ENCODE results near the gene RNF187. TPM values are rescaled to one million over a fixed set of nuclear protein-coding genes. Genes with fewer than 3 reads are reported as not detected.

RNF187 gene
- polyA plus RNA-seq (2011; rRNA removed) = 90.2 and 106 TPM in 2 replicates
- 51.0 and 74.6 TPM in 2 replicates for polyA minus RNA-seq (2011; rRNA and poly(A)+ RNA removed)

DNA sequence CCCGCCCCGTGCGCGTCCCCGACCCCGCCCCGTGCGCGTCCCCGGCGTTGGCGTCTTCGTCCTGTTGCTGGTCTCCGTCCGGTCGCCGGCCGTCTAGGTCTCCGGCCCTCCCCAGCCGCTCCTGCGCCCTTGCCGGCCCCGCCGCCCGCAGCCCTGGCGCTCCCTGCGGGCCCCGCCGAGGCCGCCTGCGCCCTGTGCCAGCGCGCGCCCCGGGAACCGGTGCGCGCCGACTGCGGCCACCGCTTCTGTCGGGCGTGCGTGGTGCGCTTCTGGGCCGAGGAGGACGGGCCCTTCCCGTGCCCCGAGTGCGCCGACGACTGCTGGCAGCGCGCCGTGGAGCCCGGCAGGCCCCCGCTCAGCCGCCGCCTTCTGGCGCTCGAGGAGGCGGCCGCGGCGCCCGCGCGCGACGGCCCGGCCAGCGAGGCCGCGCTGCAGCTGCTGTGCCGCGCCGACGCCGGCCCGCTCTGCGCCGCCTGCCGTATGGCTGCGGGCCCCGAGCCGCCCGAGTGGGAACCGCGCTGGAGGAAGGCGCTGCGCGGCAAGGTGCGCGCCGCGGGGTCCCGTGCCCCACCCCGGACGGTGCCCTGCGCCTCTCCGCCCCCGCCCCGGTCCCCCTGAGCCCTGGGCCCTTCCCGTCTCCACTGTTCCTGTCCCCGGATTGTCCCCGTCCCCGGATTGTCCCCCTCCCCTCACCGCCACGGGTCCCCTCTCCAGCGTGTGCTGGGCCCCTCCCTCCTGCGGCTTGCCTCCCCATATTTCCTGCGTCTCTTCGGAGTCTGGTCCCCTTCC, at the start of gene RNF187:
RNF187 (plus strand) TSS at position 47 of the 789 bp plus-strand sequence.
- DNase-seq (ENCODE audit: low read depth) = no peak
- TF ChIP-seq, protein P1, sequence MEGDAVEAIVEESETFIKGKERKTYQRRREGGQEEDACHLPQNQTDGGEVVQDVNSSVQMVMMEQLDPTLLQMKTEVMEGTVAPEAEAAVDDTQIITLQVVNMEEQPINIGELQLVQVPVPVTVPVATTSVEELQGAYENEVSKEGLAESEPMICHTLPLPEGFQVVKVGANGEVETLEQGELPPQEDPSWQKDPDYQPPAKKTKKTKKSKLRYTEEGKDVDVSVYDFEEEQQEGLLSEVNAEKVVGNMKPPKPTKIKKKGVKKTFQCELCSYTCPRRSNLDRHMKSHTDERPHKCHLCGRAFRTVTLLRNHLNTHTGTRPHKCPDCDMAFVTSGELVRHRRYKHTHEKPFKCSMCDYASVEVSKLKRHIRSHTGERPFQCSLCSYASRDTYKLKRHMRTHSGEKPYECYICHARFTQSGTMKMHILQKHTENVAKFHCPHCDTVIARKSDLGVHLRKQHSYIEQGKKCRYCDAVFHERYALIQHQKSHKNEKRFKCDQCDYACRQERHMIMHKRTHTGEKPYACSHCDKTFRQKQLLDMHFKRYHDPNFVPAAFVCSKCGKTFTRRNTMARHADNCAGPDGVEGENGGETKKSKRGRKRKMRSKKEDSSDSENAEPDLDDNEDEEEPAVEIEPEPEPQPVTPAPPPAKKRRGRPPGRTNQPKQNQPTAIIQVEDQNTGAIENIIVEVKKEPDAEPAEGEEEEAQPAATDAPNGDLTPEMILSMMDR (IDR thresholded peaks at IDR 0.05; ENCODE audit: insufficient read depth, low read depth, low read length) = no peak
- H3K27me3 ChIP-seq (ENCODE audit: control insufficient read depth, insufficient read depth, low read length) = no peaks in the 10 kb centered on the region
- H3K36me3 ChIP-seq (ENCODE audit: control insufficient read depth, insufficient read depth, low read length) = peaks cover 11% of the 10 kb centered on the region
- POLR2A ChIA-PET = no interaction called here
- peak within 1 kb of the TSS; percentile 68 for H3K4me3 ChIP-seq (ENCODE audit: low read depth, low read length)
- CTCF ChIA-PET = interaction anchor here (0.5 to 1.4 kb wide), 2 partner anchors 12 to 28 kb away, joined by 3 to 4 read pairs; no protein-coding TSS in a partner anchor

DNA sequence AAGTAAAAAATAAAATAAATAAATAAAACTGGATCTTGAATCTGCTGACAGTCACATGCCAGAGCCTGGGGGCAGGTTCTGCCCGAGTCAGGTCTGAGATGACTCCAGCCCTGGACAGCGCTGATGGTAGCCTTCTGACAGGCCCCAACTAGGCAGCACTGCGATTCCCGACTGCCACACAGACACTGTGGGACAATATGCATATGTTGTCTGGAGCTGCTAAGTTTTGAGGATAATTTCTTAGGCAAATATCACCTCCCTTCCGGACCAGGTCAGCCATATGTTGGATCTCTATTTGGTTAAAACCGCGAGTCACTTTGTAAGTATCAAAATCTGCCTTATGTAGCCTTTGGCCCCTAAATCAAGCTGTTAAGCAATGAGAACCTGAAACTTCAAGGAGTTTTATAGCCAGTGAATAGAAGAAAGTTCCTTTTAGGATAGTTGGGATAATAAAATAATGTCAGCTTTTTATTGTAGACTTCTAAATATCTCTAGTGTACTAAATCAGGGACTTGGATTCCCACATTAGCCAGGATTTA, 49.7 kb upstream of the RNF187 start:
- TF ChIP-seq, protein P1 (IDR thresholded peaks at IDR 0.05; ENCODE audit: insufficient read depth, low read depth, low read length) = no peak
- no peaks in the 10 kb centered on the region for H3K36me3 ChIP-seq (ENCODE audit: control insufficient read depth, insufficient read depth, low read length)
- no peak for DNase-seq (ENCODE audit: low read depth)
- no peak overlapping the region for H3K4me3 ChIP-seq (ENCODE audit: low read depth, low read length)
- POLR2A ChIA-PET = no interaction called here
- H3K27me3 ChIP-seq (ENCODE audit: control insufficient read depth, insufficient read depth, low read length) = peaks cover 8% of the 10 kb centered on the region
- CTCF ChIA-PET = no interaction called here

DNA sequence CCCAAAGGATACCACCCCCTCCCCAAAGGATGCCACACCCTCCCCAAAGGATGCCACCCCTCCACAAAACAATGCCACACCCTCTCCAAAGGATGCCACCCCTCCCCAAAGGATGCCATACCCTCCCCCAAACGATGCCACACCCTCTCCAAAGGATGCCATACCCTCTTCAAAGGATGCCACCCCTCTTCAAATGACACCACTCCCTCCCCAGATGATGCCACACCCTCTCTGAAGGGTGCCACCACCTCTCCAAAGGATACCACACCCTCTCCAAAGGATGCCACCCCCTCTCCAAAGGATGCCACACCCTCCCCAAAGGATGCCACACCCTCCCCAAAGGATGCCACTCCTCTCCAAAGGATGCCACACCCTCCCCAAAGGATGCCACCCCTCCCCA, 48.9 kb upstream of the RNF187 start:
- DNase-seq (ENCODE audit: low read depth) = no peak
- ChIA-PET CTCF (no interaction called here), POLR2A (no interaction called here)
- no peak overlapping the region for H3K4me3 ChIP-seq (ENCODE audit: low read depth, low read length)
- H3K36me3 ChIP-seq (ENCODE audit: control insufficient read depth, insufficient read depth, low read length) = no peaks in the 10 kb centered on the region
- TF ChIP-seq, protein P1 (IDR thresholded peaks at IDR 0.05; ENCODE audit: insufficient read depth, low read depth, low read length) = no peak
- peaks cover 8% of the 10 kb centered on the region for H3K27me3 ChIP-seq (ENCODE audit: control insufficient read depth, insufficient read depth, low read length)

DNA sequence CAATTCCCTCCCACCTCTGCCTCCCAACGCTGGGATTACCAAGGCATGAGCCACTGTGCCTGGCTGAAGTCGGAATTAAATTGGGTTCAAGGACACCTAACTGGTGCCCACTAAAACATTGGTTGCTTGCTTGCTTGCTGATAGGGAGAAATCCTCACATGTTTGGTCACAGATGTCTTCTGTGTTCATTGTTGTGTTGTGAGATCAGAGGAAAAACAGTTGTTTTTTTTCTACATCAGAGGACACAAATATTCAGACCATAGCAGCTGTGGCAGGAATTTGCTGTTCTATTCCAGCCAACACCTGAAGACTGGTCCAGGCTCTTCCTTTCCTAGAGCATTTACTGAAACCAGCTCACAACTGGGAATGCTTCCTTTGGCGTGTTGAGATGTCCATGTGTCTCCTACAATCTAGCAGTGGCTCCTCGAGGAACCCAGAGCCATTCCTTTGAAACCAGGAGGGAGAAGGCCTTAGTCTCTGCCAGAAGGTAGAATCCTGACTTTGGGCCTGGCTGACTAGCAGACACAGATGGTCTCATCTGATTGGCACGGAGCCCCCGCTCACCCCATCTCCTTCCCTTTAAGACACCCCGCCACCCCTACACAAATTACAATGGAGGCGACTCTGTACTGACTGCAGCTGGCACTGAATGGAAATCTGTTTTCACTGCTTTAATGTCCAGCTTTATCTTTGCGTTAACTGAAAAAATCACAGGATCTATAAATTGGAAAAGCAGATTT, 46.3 kb upstream of the RNF187 start:
- Histone ChIP-seq H3K27me3 (ENCODE audit: control insufficient read depth, insufficient read depth, low read length) (peaks cover 12% of the 10 kb centered on the region), H3K4me3 (ENCODE audit: low read depth, low read length) (no peak overlapping the region), H3K36me3 (ENCODE audit: control insufficient read depth, insufficient read depth, low read length) (no peaks in the 10 kb centered on the region)
- no peak for DNase-seq (ENCODE audit: low read depth)
- CTCF ChIA-PET = interaction anchor here (0.8 to 2.1 kb wide), 3 partner anchors 16 to 213 kb away, joined by 3 to 5 read pairs (median 5); a partner anchor contains a TSS
- TF ChIP-seq, protein P1 (IDR thresholded peaks at IDR 0.05; ENCODE audit: insufficient read depth, low read depth, low read length) = no peak
- POLR2A ChIA-PET = no interaction called here

DNA sequence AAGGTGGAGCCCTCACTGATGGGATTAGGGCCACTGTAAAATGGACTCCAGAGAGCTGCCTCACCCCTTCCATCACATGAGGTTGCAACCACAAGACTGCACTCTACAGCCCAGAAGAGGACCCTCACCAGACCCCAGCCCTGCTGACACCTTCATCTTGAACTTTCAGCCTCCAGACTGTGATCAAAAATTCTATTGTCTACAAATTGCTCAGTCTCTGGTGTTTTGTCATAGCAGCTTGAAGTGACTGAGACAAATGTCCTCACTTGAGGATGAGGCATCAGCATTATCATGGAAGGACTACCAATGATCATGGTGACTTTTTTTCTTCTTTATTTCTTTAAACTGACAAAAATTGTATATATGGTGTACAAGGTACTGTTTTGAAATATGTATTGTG, 43.8 kb upstream of the RNF187 start:
- H3K36me3 ChIP-seq (ENCODE audit: control insufficient read depth, insufficient read depth, low read length) = no peaks in the 10 kb centered on the region
- TF ChIP-seq, protein P1 (IDR thresholded peaks at IDR 0.05; ENCODE audit: insufficient read depth, low read depth, low read length) = no peak
- POLR2A ChIA-PET = no interaction called here
- H3K27me3 ChIP-seq (ENCODE audit: control insufficient read depth, insufficient read depth, low read length) = peaks cover 22% of the 10 kb centered on the region
- H3K4me3 ChIP-seq (ENCODE audit: low read depth, low read length) = no peak overlapping the region
- CTCF ChIA-PET = interaction anchor here (0.6 kb wide), 1 partner anchor 14 kb away, joined by 4 read pairs; a partner anchor contains a TSS
- DNase-seq (ENCODE audit: low read depth) = no peak

Measured in BJ (cell line).